Upper lobe of right lung (tissue), 1 donor: Measurements from ENCODE around the gene MACC1. TPM values are rescaled to one million over a fixed set of nuclear protein-coding genes. Genes with fewer than 3 reads are reported as not detected.
"Not testable (repeated sequence)": the region's sequence is repeated elsewhere in the genome, so short reads cannot be mapped to it uniquely, and the experiment has no call there.

Experiments used
- ATAC-seq: fragments of 200-7000 bp; cut with Tn5 transposase; one replicate; pipeline ENCODE4 v1.9.1; 2020; ENCODE audit warnings: mild to moderate bottlenecking, moderate library complexity
- DNase-seq: peaks from one replicate; pipeline ENCODE4 v3.0.0-alpha.2; 2020
- H3K27ac ChIP-seq: fragments of 200-600 bp; one replicate; pipeline ENCODE4 v1.8.0; 2022
- H3K27me3 ChIP-seq: fragments of 200-600 bp; one replicate; pipeline ENCODE4 v1.8.0; 2022; ENCODE audit warnings: mild to moderate bottlenecking
- H3K36me3 ChIP-seq: fragments of 200-600 bp; one replicate; pipeline ENCODE4 v1.8.0; 2022
- H3K4me1 ChIP-seq: fragments of 200-600 bp; one replicate; pipeline ENCODE4 v1.8.0; 2022
- H3K4me3 ChIP-seq: fragments of 200-600 bp; one replicate; pipeline ENCODE4 v1.8.0; 2022; ENCODE audit warnings: mild to moderate bottlenecking
- H3K9me3 ChIP-seq: fragments of 200-600 bp; one replicate; pipeline ENCODE4 v1.8.0; 2022
- CTCF ChIP-seq: fragments of 200-600 bp; IDR thresholded peaks from one replicate; pipeline ENCODE4 v1.8.0; 2022; ENCODE audit warnings: antibody characterized with exemption
- intact Hi-C: fragments of 100-400 bp; cut with DNase I; formaldehyde crosslinking; loops from one replicate; pipeline ENCODE4 v1.11.0; 2022
- total RNA-seq: library from RNA; stranded (reverse); fragmentation: NEBNext Ultra II Directional; extraction: Animal tissue kit (Norgen Biotek cat#: 25700); gene quantifications from one replicate; pipeline ENCODE4 v1.2.1, GENCODE V29; 2021
- donor health status: DM: no; HTN: yes; CAD: no; lungs with severe emphysema.

Gene MACC1
- total RNA-seq, 1 donor from 2014 or later, result 22.1 TPM

DNA sequence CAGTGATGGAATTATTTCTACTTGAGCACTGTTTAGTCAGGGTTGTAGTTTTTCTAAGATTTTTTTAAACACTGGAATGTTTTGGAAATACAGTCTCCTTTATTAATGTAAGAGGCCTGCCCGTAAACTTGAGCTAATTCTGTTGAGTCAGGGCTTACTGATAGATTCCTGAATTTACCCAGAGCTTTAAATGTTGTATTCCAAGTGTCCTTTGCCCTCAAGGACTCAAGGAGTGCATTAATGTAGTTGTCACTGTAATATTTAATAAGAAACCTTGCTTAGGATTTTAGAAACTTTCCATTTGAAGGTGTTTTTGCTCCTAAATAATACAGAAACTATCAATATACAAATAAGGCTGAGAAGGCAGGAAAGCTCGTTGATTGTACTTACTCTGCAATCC lies 89.2 kb downstream of the MACC1 start:
- Histone ChIP-seq H3K27me3 (no peaks in the 10 kb centered on the region), H3K4me1 (no peaks in the 10 kb centered on the region), H3K9me3 (no peaks in the 10 kb centered on the region), H3K27ac (no peak overlapping the region), H3K36me3 (no peaks in the 10 kb centered on the region), H3K4me3 (no peak overlapping the region)
- TF ChIP-seq CTCF, result no peak
- ATAC-seq (no peak), DNase-seq (no peak)
- intact Hi-C loops, result no loop called here

- H3K36me3 ChIP-seq, ATAC-seq, DNase-seq, H3K4me1 ChIP-seq, H3K9me3 ChIP-seq, H3K4me3 ChIP-seq, H3K27ac ChIP-seq, intact Hi-C loops, H3K27me3 ChIP-seq: not testable (repeated sequence)
Measured at GRCh38 chr7:20126060-20126459, 91.1 kb downstream of the MACC1 start.

GRCh38 chr7:20124087-20124486 lies 93.1 kb downstream of the MACC1 start:
- H3K4me1 ChIP-seq, H3K27me3 ChIP-seq, intact Hi-C loops, H3K4me3 ChIP-seq, DNase-seq, H3K9me3 ChIP-seq, H3K27ac ChIP-seq, ATAC-seq, H3K36me3 ChIP-seq: not testable (repeated sequence)

DNA sequence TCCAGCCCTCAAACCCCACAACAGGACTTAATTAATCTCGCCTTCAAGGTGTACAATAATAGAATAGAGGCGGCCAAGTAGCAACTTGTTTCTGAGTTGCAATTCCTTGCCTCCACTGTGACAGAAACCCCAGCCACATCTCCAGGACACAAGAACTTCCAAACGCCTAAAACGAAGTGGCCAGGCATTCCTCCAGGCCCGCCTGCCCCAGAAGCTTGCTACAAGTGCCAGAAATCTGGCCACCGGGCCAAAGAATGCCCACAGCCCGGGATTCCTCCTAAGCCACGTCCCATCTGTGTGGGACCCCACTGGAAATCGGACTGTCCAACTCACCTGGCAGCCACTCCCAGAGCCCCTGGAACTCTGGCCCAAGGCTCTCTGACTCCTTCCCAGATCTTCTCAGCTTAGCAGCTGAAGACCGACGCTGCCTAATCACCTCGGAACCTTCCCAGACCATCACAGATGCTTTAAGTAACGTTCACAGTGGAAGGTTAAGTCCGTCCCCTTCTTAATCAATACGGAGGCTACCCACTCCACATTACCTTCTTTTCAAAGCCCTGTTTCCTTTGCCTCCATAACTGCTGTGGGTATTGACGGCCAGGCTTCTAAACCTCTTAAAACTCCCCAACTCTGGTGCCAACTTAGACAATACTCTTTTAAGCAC lies 94.4 kb downstream of the MACC1 start:
- H3K27me3 ChIP-seq, H3K27ac ChIP-seq, DNase-seq: not testable (repeated sequence)

DNA sequence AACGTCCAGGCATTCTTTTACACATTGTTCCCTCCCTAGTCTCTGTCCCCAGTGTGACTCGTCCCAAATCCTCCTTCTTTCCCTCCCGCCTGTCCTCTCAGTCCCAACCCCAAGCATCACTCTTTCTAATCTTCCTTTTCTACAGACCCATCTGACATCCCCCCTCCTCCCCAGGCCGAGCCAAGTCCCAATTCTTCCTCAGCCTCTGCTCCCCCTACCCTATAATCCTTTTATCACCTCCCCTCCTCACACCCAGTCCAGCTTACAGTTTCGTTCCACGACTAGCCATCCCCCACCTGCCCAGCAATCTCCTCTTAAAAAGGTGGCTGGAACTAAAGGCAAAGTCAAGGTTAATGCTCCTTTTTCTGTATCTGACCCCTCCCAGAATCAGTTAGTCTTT lies 95.1 kb downstream of the MACC1 start:
- ATAC-seq (no peak), DNase-seq (no peak)
- Histone ChIP-seq H3K4me1 (no peaks in the 10 kb centered on the region), H3K9me3 (no peaks in the 10 kb centered on the region), H3K27ac (no peak overlapping the region), H3K27me3 (no peaks in the 10 kb centered on the region), H3K36me3 (no peaks in the 10 kb centered on the region), H3K4me3 (no peak overlapping the region)
- intact Hi-C loops, result no loop called here
- TF ChIP-seq CTCF, result no peak

More for the DNA sequence above, 94.4 kb downstream of the MACC1 start:
- H3K9me3 ChIP-seq, ATAC-seq, H3K4me1 ChIP-seq, H3K4me3 ChIP-seq, H3K36me3 ChIP-seq, intact Hi-C loops: not testable (repeated sequence)

DNA sequence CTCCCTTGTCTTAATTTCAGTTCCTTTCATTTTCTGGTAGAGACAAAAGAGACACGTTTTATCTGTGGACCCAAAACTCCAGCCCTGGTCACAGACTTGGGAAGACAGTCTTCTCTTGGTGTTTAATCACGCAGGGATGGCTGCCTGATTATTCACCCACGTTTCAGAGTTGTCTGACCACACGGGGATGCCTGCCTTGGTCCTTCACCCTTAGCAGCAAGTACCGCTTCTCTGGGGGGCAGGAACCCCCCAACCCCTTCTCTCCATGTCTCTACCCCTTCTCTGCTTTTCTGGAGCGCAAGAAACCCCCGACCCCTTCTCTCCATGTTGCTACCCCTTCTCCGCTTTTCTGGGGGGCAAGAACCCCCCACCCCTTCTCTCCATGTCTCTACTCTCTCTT lies 95.8 kb downstream of the MACC1 start:
- Histone ChIP-seq H3K36me3 (no peaks in the 10 kb centered on the region), H3K27me3 (no peaks in the 10 kb centered on the region), H3K9me3 (no peaks in the 10 kb centered on the region), H3K4me3 (no peak overlapping the region), H3K27ac (no peak overlapping the region), H3K4me1 (no peaks in the 10 kb centered on the region)
- DNase-seq (no peak), ATAC-seq (no peak)
- intact Hi-C loops, result no loop called here
- no peak for TF ChIP-seq CTCF

GRCh38 chr7:20120611-20121168 lies 96.5 kb downstream of the MACC1 start:
- intact Hi-C loops, H3K4me1 ChIP-seq, H3K27me3 ChIP-seq, DNase-seq, H3K36me3 ChIP-seq, H3K9me3 ChIP-seq, H3K27ac ChIP-seq, H3K4me3 ChIP-seq, ATAC-seq: not testable (repeated sequence)

DNA sequence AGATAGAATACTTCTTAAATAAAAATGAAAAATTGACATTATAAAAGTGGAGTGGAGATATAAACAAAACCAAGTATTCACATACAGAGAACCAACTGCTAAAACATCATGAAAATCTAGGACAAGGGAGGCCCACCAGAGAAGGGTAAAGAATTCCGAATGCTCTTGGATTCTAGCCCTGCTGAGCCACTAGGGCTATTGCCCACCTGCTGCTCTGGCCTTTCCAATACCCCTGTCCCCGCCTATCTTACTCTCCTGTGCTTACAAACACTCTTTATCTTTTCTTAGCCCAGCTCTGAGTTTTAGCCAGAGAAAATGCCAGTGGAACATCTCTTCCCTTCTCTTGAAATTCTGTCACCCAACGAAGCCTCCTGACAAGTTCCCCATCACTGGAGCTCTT lies 100.3 kb downstream of the MACC1 start:
- no peak for TF ChIP-seq CTCF
- ATAC-seq, result no peak

More for the DNA sequence above, 100.3 kb downstream of the MACC1 start:
- H3K36me3 ChIP-seq, result no peaks in the 10 kb centered on the region
- no peaks in the 10 kb centered on the region for H3K27me3 ChIP-seq
- H3K4me3 ChIP-seq, result no peak overlapping the region
- intact Hi-C loops, result no loop called here
- no peaks in the 10 kb centered on the region for H3K9me3 ChIP-seq
- H3K4me1 ChIP-seq, result no peaks in the 10 kb centered on the region
- no peak for DNase-seq
- no peak overlapping the region for H3K27ac ChIP-seq
